HG03575 (cell line): ENCODE data around the gene BRCA2.

Experiments
- ATAC-seq: cut with Tn5 transposase; IDR thresholded peaks from one replicate; pipeline ENCODE4 v1.9.1; 2021; ENCODE audit not compliant: unreplicated experiment, insufficient number of reproducible peaks, low FRiP score; ENCODE audit errors: extremely low read depth

Gene BRCA2

GRCh38 chr13:32448972-32449371, 133.7 kb downstream of the BRCA2 start:
- ATAC-seq = no peak
